Left lung (tissue), 14 donors: Measurements from ENCODE around the gene NLRP11. TPM values are rescaled to one million over a fixed set of nuclear protein-coding genes. Genes with fewer than 3 reads are reported as not detected.

Source experiments
- ATAC-seq: fragments of 200-7000 bp; cut with Tn5 transposase; one replicate; pipeline ENCODE4 v1.9.1; 2020; ENCODE audit warnings: moderate library complexity
- DNase-seq, 4 donors: peaks; one replicate each; pipeline ENCODE4 v3.0.0-alpha.2; 2013 to 2020
- H3K27ac ChIP-seq, 2 donors: fragments of 200-600 bp; sonication (generic) in 1 of 2; one replicate each; pipeline versions ENCODE4 v1.5.0 to v1.8.0; 2020 to 2021
- H3K27me3 ChIP-seq, 2 donors: fragments of 200-600 bp; sonication (generic) in 1 of 2; one replicate each; pipeline versions ENCODE4 v1.5.0 to v1.8.0; 2020 to 2021
- H3K36me3 ChIP-seq, 2 donors: fragments of 200-600 bp; sonication (generic) in 1 of 2; one replicate each; pipeline versions ENCODE4 v1.5.0 to v1.8.0; 2020 to 2021
- H3K4me1 ChIP-seq, 2 donors: fragments of 200-600 bp; one replicate each; pipeline ENCODE4 v1.8.0; 2021
- H3K4me3 ChIP-seq, 2 donors: fragments of 200-600 bp; sonication (generic) in 1 of 2; one replicate each; pipeline versions ENCODE4 v1.5.0 to v1.8.0; 2020 to 2021; ENCODE audit warnings: mild to moderate bottlenecking in 1 of 2
- H3K9me3 ChIP-seq, 2 donors: fragments of 200-600 bp; sonication (generic) in 1 of 2; one replicate each; pipeline versions ENCODE4 v1.5.0 to v1.8.0; 2020 to 2021
- CTCF ChIP-seq, 2 donors: fragments of 200-600 bp; sonication (generic) in 1 of 2; IDR thresholded peaks; one replicate each; pipeline versions ENCODE4 v1.5.0 to v1.8.0; 2021; ENCODE audit warnings: antibody characterized with exemption in 2 of 2
- intact Hi-C, 2 donors: fragments of 100-400 bp; cut with DNase I; formaldehyde crosslinking; loops; one replicate each; pipeline versions ENCODE4 v1.11.2 to v1.14.2; 2022
- long read RNA-seq, 12 donors: library from polyadenylated mRNA in 2 of 12; unstranded in 2 of 12; transcript quantifications; one replicate each; pipeline ENCODE4 v2.0.0 and lab custom pipeline, GENCODE V29; 2019 to 2026
- polyA plus RNA-seq, 6 donors: library from polyadenylated mRNA; unstranded; fragments of 120-200 nt; gene quantifications; one replicate each; pipeline ENCODE4 v1.2.1, GENCODE V29; 2013; ENCODE audit not compliant: insufficient read length in 6 of 6
- total RNA-seq, 2 donors: library from RNA; stranded (reverse); fragmentation: NEBNext Ultra II Directional; extraction: Animal tissue kit (Norgen Biotek cat#: 25700); gene quantifications; one replicate each; pipeline ENCODE4 v1.2.1, GENCODE V29; 2021
- donor health status: DM: no; HTN: yes; CAD: no.
- donor health status: DM: no; HTN: no; CAD: no.

NLRP11 gene
- not detected for total RNA-seq
- under 1 TPM in 2 of 6 donors, not detected in 4; 0.04 TPM for polyA plus RNA-seq
- long read RNA-seq, donor 1 = 0 reads
- long read RNA-seq, donor 2 = 0 reads
- long read RNA-seq, donor 3 = 0 reads
- long read RNA-seq, donor 4 = 0 reads
- long read RNA-seq, donor 5 = 0 reads
- long read RNA-seq, donor 6 = 0 reads
- long read RNA-seq, donor 7 = 0 reads
- long read RNA-seq, donor 8 = 0 reads
- long read RNA-seq, donor 9 = 0 reads
- long read RNA-seq, donor 10 = 0 reads
- long read RNA-seq, donor 11 = 0 reads
- long read RNA-seq, donor 12 = 0 reads

- intact Hi-C loops = no loop called here
- no peak for TF ChIP-seq CTCF (IDR thresholded peaks at IDR 0.05)
Measured at GRCh38 chr19:55831846-55832245, at the start of gene NLRP11. Gene NLRP11, minus strand, starts transcription at chr19:55831999. Its CDS starts 13,825 bp downstream, at chr19:55818174.

DNA sequence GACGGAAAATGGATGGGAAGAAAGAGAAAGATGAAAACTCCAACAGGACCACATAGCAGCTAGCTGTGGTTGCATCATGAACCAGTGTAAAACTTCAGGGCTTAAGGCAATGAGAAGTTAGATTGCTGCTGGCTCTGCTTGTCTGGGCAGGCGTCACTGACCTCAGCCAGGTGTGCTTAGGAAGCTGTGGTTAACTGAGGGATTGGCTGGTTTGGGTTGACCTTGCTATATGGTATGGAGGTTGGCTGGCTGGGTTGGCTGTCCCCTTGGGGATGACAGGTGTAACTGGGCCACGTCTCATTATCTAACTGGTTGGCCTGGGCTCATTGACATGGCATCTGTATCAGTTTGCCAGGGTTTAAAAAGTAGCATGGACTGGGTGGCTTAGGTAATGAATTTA, 45.4 kb upstream of the NLRP11 start:
- ATAC-seq (no peak), DNase-seq (no peak)
- no peaks in the 10 kb centered on the region for H3K27me3 ChIP-seq
- no peak overlapping the region for H3K4me3 ChIP-seq
- no peaks in the 10 kb centered on the region for H3K36me3 ChIP-seq
- intact Hi-C loops = no loop called here
- peaks cover 0 to 24% of the 10 kb centered on the region in 2 donors for H3K9me3 ChIP-seq
- no peaks in the 10 kb centered on the region for H3K4me1 ChIP-seq
- TF ChIP-seq CTCF (IDR thresholded peaks at IDR 0.05) = no peak
- no peak overlapping the region for H3K27ac ChIP-seq

More at GRCh38 chr19:55831846-55832245, at the start of gene NLRP11:
- no peak within 1 kb of the TSS for H3K27ac ChIP-seq
- peaks cover 0 to 2% of the 10 kb centered on the region in 2 donors for H3K9me3 ChIP-seq
- H3K27me3 ChIP-seq = peaks cover 0 to 5% of the 10 kb centered on the region in 2 donors
- no peaks in the 10 kb centered on the region for H3K4me1 ChIP-seq
- DNase-seq (no peak), ATAC-seq (no peak)
- no peak within 1 kb of the TSS for H3K4me3 ChIP-seq
- H3K36me3 ChIP-seq = no peaks in the 10 kb centered on the region

DNA sequence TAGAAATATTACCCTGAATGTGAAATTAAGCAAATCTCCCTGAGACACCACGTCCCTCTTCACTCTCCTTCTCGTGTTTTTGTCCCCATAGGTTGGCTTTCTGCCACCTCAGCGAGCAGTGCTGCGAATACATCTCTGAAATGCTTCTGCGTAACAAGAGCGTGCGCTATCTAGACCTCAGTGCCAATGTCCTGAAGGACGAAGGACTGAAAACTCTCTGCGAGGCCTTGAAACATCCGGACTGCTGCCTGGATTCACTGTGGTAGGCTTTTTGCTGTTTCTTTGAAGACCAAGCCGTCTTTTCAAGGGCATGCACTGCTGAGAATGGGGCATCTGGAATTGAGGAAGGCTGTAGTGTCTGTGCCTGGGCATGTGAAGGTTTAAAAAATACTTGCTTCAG, 38.9 kb upstream of the NLRP11 start:
- H3K27ac ChIP-seq = no peak overlapping the region
- no peaks in the 10 kb centered on the region for H3K36me3 ChIP-seq
- intact Hi-C loops = no loop called here
- no peak for TF ChIP-seq CTCF (IDR thresholded peaks at IDR 0.05)
- no peak for DNase-seq
- peaks cover 0 to 20% of the 10 kb centered on the region in 2 donors for H3K9me3 ChIP-seq
- H3K4me3 ChIP-seq = no peak overlapping the region
- H3K27me3 ChIP-seq = peaks cover 0 to 11% of the 10 kb centered on the region in 2 donors
- no peak for ATAC-seq
- H3K4me1 ChIP-seq = no peaks in the 10 kb centered on the region

GRCh38 chr19:55867101-55867500, 35.3 kb upstream of the NLRP11 start:
- no peak for TF ChIP-seq CTCF (IDR thresholded peaks at IDR 0.05)
- Histone ChIP-seq H3K9me3 (peaks cover 0 to 31% of the 10 kb centered on the region in 2 donors), H3K4me3 (no peak overlapping the region), H3K27ac (no peak overlapping the region), H3K36me3 (no peaks in the 10 kb centered on the region), H3K27me3 (peaks cover 0 to 11% of the 10 kb centered on the region in 2 donors), H3K4me1 (no peaks in the 10 kb centered on the region)
- ATAC-seq = no peak
- DNase-seq = no peak
- intact Hi-C loops = no loop called here

DNA sequence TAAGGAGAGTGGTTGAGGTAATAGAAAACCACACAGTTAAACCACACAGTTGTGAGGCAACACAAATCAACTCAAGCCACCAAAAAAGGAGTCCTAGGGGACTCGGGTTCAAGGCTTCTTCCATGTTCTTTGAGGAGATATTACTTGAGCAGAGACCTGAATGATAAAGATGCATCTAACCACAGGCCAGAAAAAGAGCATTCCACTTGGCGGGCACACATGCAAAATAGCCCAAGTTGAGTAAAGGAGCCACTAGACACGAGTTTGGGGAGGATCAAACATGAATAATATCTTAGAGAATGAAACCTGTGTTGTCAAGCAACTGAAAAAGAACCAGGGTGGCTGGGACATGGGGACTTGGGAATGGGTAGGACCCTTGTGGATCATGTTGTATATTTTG, 34.7 kb upstream of the NLRP11 start:
- Histone ChIP-seq H3K36me3 (no peaks in the 10 kb centered on the region), H3K4me3 (no peak overlapping the region), H3K4me1 (no peaks in the 10 kb centered on the region), H3K27ac (no peak overlapping the region), H3K27me3 (peaks cover 0 to 8% of the 10 kb centered on the region in 2 donors), H3K9me3 (peaks cover 0 to 30% of the 10 kb centered on the region in 2 donors)
- intact Hi-C loops = no loop called here
- DNase-seq (no peak), ATAC-seq (no peak)
- no peak for TF ChIP-seq CTCF (IDR thresholded peaks at IDR 0.05)
